NCI-H82 treated with DMSO at 0.1 percent for 48 hours (cell line): ENCODE data around the gene RP9.
"Not testable (repeated sequence)": the region's sequence is repeated elsewhere in the genome, so short reads cannot be mapped to it uniquely, and the experiment has no call there.

ENCODE experiments used
- DNase-seq: peaks from one replicate; lab custom pipeline; 2025; ENCODE audit not compliant: unreplicated experiment; lab: John Stamatoyannopoulos, UW

RP9 gene

DNA sequence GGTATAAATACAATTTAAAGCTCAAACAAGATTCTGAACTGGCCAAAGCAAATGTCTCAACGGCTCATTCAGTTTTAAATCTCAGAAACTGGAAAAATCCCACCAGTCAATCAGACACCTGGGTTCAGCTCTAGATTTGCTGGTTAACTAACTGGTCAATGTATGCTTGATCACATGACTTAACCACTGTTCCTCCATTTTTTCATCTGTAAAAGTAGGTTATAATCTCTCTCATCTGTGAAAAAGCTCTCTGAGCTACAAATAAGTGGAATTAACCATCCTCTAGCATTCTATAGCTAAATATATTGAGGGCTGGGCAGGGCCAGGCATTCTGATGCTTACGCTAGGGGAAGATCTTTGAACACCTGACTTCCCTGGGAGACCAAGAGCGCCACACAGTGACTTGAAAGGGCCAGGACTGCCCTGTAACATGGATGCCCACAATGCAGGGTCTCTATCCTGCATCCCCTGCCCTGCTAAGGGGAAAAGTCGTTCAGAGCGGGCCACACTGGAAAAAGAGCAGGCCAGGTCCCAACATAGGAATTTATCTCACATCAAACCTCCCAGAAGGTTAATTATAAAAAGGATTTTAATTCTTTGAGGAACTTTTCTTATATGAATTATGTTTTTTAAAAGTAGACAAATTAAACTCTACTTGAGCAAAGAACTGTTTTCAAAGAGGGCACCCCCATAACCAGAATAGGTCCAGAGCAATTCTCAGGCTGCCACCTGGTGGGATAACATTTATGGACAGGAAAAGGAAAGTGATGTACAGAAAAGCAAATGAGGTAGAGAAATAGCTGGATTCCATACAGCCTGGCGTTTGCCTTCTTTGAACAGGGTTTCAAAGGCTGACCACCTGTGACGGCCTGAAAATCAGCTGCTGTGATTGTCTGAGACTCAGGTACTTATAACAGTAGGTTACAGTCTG is 1.8 kb downstream of the RP9 start:
- no peak for DNase-seq

DNA sequence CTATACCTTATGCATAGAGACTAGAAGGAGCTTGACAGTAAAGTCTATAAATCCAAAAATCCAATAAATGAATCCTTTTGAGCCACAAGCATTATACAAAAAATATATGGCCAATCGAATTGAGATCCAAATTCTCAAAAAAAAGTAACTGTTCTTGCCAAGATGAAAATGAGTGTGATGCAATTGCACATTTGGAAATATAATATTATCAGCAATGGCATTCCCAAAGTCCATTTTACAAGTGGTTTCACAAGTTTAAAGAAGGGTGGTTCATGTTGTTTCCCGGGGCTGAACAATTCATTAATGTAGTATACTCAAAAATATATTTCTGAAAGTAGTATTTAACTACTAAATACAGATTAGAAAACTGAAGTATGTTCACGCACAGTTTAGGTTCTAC is 7.3 kb downstream of the RP9 start:
- DNase-seq = no peak

DNA sequence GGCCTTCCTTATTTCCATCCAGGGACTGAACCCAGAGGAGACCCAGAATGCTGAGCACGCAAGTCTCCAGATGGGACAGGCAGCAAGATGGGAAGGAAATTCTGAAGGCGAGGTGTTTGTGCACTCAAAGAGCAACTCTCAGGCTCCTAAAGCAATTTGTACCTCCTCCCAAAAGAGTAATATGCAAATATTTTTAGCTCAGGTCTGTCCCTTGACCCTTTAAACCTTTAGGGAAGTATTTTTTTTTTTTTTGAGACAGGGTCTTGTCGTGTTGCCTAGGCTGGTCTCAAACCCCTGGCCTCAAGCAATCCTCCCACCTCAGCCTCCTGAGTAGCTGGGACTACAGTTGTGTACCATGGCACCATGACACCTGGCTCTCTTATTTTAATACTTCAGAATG is 8.4 kb downstream of the RP9 start:
- DNase-seq = no peak

DNA sequence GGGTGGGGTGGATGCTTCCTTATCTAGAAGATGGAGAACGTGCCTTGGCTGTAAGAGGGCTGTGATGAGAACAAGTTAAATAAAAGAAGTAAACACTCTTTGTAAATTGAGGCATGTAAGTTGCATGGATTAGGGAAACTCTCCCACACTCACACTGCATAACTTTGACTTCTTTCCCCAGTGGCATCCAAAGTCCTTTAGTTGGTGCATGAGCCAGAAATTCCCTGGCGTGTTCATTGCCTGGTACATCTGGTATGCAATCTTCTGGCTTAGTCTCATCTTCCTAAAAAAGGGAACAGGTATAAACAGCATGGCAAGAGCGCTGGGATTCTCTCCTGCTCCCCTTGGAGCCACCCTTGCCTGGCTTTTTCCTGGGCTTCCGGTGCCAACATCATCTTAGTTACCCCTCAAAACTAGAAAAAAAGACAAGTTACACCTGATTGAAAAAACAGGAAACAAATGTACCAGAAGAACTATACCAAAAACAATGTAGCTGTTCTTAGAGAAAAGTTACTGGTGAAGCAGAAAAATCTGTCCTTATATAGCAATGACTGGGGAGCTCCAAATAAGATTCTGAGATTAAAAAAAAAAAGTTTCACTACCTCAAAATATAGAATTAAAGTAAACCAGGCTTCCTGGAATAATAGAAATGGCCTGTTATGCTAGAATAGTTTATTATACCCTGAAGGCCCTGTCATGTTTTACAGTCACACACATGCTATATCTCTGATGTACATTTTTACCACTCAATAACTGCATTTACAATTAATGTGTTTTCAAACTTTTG is 9.9 kb downstream of the RP9 start:
- no peak for DNase-seq

DNA sequence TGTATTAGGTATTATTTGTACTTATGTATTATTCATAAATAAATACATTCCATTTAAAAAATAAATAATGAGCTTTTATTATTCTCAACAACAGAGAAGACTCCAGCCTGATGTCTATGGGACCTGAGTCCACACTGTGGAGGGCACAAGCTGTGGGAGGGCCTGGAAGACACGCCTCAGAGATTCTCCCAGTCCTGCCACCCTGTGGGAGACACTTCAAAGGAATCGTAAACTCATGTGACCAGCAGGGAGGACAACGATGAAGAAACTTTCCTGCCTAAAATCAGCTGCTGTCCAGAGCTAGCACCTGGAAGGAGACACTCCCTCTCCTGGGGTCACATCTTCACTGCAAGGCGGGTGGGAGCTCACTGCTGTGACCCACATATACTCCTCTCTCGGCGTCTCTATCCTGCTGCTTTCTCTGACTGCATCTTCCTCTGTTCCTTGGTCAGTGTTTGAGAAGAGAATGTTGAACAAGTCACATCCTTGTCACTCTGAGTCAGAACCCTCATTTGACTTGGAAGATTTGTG is 14.4 kb downstream of the RP9 start:
- DNase-seq = not testable (repeated sequence)

DNA sequence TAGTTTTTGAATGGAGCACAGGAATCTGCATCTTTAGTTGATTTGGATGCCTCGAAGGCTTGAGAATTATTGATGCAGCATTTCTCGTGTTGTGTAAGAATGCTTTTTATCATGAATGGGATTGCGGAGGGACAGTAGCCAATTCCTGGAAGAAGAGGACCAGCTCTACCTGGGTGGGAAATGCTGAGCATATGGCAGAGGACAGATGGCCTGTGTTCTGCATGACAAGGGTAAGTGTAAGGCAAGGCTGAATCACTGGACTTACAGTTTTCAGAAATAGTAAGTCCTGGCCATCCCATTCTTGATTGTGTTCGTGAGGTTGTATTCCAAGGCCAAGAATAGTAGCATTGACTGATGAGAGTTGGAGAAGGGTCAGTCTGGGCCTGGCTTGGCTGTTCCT is 15.9 kb downstream of the RP9 start:
- DNase-seq = no peak

DNA sequence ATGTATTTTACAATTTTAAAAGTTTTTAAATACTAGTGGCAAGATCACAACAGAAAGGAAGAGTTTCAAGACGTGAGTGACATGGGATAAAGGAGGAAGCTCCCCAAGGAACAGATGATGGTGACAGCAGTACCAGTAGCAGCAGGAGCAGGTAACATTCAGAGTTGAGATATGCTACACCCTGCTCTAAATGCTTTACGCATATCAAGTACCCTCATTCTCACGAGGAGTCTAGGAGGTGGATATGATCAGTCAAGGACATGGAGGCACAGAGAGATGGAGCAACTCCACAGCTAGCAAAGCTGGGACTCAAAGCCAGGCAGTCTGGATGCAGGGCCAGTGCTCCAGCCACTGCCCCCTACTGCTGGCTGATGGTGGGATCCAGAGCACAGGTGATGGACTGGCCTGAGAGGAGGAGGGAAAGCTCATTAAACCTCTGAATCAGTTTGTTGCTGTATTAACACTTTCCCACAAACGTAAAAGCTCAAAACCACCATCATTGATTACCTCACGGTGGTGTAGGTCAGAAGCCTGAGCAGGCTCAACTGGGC is 17.5 kb downstream of the RP9 start:
- no peak for DNase-seq

DNA sequence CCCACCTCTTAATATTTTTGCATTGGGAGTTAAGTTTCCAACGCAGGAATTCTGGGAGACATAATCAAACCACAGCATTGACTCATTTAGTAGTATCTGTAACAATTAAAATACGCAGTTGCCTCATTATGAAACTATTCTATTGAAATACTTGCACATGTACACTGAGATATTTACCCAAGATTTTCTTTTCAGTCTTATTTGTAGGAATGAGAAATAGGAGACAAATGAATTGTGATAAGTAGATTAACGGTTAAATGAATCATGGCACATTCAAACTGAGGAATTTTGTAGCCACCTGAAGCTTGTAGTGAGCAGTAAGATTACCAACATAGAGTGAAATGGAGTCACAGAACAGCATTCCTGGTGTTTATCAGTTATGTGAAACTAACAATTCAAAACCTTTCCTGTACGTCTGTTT is 18.1 kb downstream of the RP9 start:
- DNase-seq = no peak

DNA sequence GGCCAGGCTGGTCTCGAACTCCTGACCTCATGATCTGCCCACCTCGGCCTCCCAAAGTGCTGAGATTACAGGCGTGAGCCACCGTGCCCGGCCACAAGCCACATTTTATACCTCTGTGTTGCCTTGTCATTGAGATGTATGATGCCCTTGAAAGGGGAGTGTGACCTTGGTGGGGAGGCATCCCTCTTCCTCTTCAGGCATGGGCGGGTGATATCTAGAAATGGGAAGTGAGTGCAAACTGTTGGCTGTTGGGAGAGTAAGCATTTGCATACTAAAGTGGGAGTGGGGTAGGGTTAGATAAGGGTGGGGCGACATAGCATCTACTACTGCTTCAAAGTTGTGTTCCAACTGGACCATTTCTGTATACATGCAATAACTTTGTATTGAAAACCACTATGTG is 20.1 kb downstream of the RP9 start:
- no peak for DNase-seq

DNA sequence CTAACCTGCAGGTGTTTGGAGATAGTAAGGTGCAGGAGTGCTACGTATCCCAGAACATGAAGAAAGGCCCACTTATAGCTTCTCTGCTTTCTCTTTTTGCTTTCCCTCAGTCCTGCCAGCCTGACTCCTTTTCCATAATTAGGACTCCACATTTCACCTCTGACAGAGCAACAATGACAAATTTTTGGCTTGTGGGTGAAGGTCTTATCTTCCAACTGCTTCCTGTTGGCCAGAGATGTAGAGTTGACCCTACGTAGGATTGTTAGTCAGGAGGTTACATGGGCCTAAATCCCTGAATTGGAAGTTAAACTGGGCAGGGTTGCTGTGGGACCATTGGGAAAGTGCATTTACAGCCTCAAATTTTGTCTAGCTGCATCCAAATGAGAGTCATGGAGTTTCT is 21.3 kb downstream of the RP9 start:
- no peak for DNase-seq

DNA sequence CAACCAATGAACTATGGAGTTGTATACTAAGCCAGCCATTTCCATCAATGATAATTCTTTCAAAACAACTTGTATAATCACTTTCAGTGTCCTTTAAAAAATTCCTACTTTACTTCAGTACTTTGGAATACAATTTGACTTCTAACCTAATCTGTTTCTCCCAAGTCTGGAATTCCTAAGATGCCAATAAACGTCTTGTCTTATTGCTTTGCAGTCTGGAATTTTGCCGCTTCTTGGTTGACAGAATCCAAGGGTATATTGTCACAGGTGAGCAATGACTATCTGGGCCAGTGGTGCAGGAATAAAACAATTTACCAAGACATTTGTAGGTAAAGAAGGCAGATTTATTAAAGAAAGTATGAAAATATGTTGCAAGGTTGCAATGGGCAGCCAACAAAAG is 21.8 kb downstream of the RP9 start:
- no peak for DNase-seq

DNA sequence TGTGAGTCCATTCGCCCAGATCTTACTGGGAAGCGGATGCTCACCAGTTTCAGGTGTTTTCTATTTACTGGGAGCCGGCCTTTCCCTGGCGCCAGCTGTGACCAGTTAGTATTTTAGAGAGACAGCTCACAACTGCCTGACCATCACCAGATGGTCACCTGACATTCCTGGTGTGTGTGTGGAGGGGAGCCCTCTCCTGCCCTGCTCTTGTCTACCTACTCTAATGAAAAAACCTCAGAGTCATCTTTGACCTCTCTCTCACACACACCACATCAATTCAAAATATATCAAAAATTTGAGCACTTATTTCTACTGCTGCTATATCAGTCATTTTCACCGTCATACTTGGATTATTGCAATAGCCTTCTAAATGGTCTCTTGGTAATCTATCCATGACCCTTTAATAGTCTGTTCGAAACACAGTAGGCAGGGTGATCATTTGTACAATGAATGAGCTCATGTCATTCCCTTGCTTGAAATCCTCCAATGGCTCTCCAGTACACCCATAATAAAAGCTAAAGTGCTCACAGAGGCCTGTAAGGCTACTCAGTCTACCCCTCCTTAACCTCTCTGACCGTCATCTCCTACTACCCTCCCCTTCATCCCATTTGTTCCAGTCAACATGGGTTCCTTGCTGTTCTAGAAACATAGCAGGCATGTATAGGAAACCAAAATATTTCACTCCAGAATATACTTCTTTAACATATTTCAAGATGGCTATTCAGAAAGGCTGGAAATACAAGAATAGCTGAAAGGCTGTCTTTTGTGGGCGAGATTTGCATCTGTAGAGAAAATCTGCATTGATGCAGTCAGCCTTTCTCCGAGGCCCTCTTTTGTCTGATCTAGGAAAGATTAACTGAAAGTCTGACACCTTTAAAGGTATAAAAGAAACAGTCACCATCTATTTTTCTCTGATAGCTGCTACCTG is 29.2 kb downstream of the RP9 start:
- no peak for DNase-seq

DNA sequence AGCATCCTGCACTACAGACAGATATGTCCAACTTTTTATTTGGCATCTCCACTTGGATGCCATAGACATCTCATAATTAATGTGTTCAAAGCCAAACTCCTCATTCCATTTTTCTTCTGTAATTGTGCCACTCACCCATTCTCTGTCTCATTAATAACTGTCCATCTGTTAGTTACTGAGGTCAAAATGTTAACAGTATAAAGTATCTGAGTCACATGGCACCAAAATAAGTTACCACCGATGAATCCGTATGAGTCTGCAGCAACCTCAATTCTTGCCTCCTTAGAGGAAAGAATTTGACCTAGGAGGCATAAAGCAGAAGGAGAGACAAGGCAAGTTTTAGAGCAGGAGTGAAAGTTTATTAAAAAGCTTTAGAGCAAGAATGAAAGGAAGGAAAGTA is 30.1 kb downstream of the RP9 start:
- no peak for DNase-seq

DNA sequence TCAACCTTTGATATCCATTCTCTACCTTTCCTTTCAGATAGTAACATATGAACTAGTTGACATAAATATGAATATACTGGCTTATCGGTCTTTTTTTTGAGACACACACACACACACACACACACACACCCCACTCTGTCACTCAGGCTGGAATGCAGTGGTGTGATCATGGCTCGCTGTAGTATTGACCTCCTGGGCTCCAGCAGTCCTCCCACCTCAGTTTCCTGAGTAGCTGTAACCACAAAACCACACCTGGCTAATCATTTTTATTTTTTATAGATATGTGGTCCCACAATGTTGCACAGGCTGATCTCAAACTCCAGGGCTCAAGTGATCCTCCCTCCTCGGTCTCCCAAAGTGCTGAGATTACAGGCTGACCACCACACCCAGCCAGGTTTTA is 32.5 kb downstream of the RP9 start:
- DNase-seq = no peak

DNA sequence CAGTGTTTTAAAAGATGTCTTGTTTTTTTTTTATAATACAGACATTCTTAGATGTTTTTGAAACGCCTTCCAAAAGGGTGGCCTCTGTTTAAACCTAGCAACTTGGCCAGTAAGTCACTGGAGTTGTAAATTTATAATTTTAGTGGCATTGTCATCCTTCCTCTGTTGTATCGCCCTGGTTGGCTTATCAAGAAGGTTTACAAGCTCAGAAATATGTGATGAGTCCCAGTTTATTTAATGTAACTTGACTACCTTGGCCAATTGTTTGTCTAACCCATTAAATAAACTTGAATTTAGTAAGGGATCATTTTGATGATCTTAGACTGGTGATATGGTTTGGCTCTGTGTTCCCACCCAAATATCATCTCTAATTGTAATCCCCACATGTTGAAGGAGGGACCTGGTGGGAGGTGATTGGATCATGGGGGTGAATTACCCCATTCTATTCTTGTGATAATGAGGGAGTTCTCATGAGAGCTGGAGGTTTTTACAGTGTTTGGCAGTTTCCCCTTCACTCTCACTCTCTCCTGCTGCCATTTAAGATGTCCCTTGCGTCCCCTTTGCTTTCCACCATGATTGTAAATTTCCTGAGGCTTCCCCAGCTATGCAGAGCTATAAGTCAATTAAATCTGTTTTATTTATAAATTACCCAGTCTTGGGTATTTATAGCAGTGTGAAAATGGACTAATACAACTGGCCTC is 33.2 kb downstream of the RP9 start:
- no peak for DNase-seq

DNA sequence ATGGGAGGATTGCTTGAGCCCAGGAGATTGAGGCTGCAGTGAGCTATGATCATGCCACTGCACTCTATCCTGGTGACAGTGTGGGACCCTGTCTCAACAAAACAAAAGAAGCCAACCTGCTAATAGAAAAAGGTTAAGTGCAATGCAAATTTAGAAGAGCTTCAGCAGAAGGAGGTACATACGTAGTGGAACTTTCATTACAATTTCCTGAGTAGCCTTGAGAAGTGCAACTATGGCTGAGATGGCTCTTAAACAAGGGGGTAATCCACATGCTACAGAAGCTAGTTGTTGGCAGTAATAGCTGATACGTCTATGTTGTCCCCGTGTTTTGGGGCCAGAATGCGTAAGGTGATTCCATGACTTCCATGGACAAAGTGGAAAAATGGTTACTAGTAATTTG is 36.0 kb downstream of the RP9 start:
- no peak for DNase-seq

DNA sequence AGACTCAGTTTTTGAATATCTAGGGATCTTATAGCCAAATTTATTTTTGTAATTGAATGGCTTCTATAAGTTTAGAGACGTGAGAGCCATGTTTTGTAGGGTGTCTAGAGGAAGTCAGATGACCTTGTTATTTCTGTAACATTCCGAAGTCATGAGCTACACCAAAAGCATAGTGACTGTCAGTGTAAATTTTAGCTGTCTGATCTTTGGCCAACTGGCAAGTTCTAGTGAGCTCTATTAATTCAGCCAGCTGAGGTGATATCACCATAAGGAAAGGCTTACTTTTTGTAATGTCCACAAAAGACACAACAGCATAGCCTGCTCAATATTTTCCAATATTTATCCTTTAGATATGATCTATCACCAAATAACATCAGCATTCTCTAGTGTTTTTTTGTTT is 36.7 kb downstream of the RP9 start:
- no peak for DNase-seq

DNA sequence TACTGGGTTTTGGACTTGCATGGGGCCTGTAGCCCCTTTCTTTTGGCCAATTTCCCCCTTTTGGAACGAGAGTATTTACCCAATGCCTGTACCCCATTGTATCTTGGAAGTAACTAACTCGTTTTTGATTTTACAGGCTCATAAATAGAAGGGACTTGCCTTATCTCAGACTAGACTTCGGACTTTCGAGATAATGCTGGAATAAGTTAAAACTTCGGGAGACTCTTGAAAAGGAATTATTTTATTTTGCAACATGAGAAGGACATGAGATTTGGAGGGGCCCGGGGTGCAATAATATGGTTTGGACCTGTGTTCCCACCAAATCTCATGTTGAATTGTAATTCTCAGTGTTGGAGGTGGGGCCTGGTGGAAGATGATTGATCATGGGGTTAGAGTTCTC is 38.4 kb downstream of the RP9 start:
- no peak for DNase-seq

DNA sequence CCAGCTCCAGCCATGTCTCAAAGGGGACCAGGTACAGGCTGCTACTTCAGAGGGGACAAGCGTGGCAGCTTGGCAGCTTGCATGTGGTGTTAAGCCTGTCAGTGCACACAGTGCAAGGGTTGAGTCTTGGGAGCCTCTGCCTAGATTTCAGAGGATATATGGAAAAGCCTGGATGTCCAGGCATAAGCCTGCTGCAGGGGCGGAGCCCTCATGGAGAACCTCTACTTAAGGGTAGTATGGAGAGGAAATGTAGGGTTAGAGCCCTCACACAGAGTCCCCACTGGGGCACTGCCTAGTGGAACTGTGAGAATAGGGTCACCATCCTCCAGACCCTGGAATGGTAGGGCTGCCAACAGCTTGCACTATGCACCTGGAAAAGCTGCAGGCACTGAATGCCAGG is 38.9 kb downstream of the RP9 start:
- DNase-seq = no peak

DNA sequence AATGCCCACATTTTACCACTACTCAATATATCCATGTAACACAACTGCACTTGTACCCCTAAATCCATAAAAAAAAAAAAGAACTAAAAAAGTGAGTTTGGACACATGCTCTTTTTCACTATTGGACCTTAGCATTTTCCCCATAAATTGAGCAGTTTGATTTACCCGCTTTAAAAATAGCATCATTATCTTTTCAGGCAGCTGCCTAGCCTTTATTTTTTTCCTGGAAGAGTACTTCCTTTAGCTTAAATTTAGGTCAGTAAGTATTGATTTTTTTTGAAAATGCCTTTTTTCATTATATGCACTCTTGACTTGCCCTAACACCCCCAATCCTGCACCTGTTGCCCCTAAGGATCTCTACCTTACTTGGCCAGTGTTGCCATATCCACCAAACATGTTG is 41.3 kb downstream of the RP9 start:
- no peak for DNase-seq
